ENCODE data around the gene TOMM70.

DNA sequence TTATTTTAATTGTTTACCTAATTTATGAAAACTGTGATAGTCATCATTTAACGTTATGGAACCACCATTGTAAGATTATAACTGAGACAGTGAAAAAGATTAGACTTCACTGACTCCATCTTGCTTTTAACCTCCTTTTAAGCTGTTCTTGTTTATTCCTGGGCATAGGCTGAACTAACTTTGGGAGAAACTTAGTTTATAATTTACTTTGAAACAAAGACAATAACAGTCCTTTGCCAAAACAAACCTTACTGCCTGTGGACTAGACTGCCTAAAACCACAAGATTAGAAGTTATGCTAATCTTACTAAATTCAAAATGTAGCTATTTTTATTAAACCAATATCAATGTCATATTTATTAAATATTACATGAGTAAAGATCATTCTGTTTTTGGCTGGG, 47.2 kb upstream of the TOMM70 start:
- TF ChIP-seq, protein P1, sequence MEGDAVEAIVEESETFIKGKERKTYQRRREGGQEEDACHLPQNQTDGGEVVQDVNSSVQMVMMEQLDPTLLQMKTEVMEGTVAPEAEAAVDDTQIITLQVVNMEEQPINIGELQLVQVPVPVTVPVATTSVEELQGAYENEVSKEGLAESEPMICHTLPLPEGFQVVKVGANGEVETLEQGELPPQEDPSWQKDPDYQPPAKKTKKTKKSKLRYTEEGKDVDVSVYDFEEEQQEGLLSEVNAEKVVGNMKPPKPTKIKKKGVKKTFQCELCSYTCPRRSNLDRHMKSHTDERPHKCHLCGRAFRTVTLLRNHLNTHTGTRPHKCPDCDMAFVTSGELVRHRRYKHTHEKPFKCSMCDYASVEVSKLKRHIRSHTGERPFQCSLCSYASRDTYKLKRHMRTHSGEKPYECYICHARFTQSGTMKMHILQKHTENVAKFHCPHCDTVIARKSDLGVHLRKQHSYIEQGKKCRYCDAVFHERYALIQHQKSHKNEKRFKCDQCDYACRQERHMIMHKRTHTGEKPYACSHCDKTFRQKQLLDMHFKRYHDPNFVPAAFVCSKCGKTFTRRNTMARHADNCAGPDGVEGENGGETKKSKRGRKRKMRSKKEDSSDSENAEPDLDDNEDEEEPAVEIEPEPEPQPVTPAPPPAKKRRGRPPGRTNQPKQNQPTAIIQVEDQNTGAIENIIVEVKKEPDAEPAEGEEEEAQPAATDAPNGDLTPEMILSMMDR (IDR thresholded peaks at IDR 0.05), result no peak
- no peak for TF ChIP-seq POLR2A (IDR thresholded peaks at IDR 0.05)
